HG03159 (cell line): Measurements from ENCODE around the gene RHEX.
"Not testable (repeated sequence)": the region's sequence is repeated elsewhere in the genome, so short reads cannot be mapped to it uniquely, and the experiment has no call there.

Experiments used
- ATAC-seq: cut with Tn5 transposase; IDR thresholded peaks from one replicate; pipeline ENCODE4 v1.9.1; 2021; ENCODE audit warnings: mild to moderate bottlenecking, moderate library complexity; ENCODE audit not compliant: unreplicated experiment

The RHEX gene

GRCh38 chr1:206052919-206053610 is at the start of gene RHEX:
TSS of gene RHEX (plus strand) at chr1:206053173. CDS start at chr1:206097829, 44,656 bp downstream.
- ATAC-seq = not testable (repeated sequence)

- no peak for ATAC-seq
These were observed 48.8 kb upstream of the RHEX start for GRCh38 chr1:206003854-206004800.

- ATAC-seq = no peak
These were observed 48.1 kb upstream of the RHEX start for GRCh38 chr1:206004826-206005225.

- ATAC-seq = no peak
These were observed 47.7 kb upstream of the RHEX start for GRCh38 chr1:206005234-206005633.

- ATAC-seq = no peak
These were observed 47.2 kb upstream of the RHEX start for GRCh38 chr1:206005778-206006180.

- no peak for ATAC-seq
These were observed 46.0 kb upstream of the RHEX start for GRCh38 chr1:206006946-206007345.

- no peak for ATAC-seq
These were observed 42.9 kb upstream of the RHEX start for GRCh38 chr1:206010060-206010459.

- no peak for ATAC-seq
These were observed 41.9 kb upstream of the RHEX start for GRCh38 chr1:206011057-206011456.

- ATAC-seq = peak; percentile 96
These were observed 40.7 kb upstream of the RHEX start for GRCh38 chr1:206012086-206012859.

- ATAC-seq = no peak
These were observed 39.8 kb upstream of the RHEX start for GRCh38 chr1:206013026-206013795.

GRCh38 chr1:206014601-206015000 is 38.4 kb upstream of the RHEX start:
- no peak for ATAC-seq

- no peak for ATAC-seq
These were observed 37.9 kb upstream of the RHEX start for GRCh38 chr1:206015071-206015470.

GRCh38 chr1:206020393-206021007 is 32.5 kb upstream of the RHEX start:
- ATAC-seq = no peak

- no peak for ATAC-seq
These were observed 31.9 kb upstream of the RHEX start for GRCh38 chr1:206021008-206021625.

GRCh38 chr1:206021626-206022365 is 31.2 kb upstream of the RHEX start:
- ATAC-seq = no peak

- no peak for ATAC-seq
These were observed 30.2 kb upstream of the RHEX start for GRCh38 chr1:206022766-206023165.

- ATAC-seq = no peak
These were observed 29.3 kb upstream of the RHEX start, which contains the start of gene CTSE for GRCh38 chr1:206023695-206024094. TSS of gene CTSE (minus strand) at chr1:206023895. CDS start at chr1:206023791, 104 bp downstream.

GRCh38 chr1:206025283-206025820 is 27.6 kb upstream of the RHEX start:
- ATAC-seq = no peak
